ENCODE data around the gene BRIP1. TPM values are rescaled to one million over a fixed set of nuclear protein-coding genes. Genes with fewer than 3 reads are reported as not detected.
"Not testable (repeated sequence)": the region's sequence is repeated elsewhere in the genome, so short reads cannot be mapped to it uniquely, and the experiment has no call there.

BRIP1 gene
- total RNA-seq, 2 experiments from 2014 or later = 14.1 to 15.8 TPM

GRCh38 chr17:61694095-61694494, 169.2 kb downstream of the BRIP1 start:
- Mint-ChIP-seq H3K36me3 (peaks cover 12% of the 10 kb centered on the region), H3K9me3 (peaks cover 12% of the 10 kb centered on the region), H3K27ac (no peak overlapping the region), H3K4me1 (ENCODE audit: low read depth) (no peaks in the 10 kb centered on the region), H3K4me3 (no peak overlapping the region), H3K27me3 (no peaks in the 10 kb centered on the region)
- POLR2A ChIA-PET = no interaction called here
- intact Hi-C loops (cut with micrococcal nuclease) = no loop called here
- no peak for DNase-seq
- CTCF ChIA-PET = no interaction called here

GRCh38 chr17:61689610-61690180, 173.6 kb downstream of the BRIP1 start:
- CTCF ChIA-PET = no interaction called here

GRCh38 chr17:61687769-61688168, 175.6 kb downstream of the BRIP1 start:
- H3K9me3 Mint-ChIP-seq = no peaks in the 10 kb centered on the region
- H3K4me1 Mint-ChIP-seq (ENCODE audit: low read depth) = no peaks in the 10 kb centered on the region
- DNase-seq = no peak
- intact Hi-C loops (cut with micrococcal nuclease) = no loop called here
- ChIA-PET POLR2A (no interaction called here), CTCF (no interaction called here)
- H3K4me3 Mint-ChIP-seq = no peak overlapping the region
- peaks cover 15% of the 10 kb centered on the region for H3K36me3 Mint-ChIP-seq
- no peak overlapping the region for H3K27ac Mint-ChIP-seq
- H3K27me3 Mint-ChIP-seq = no peaks in the 10 kb centered on the region

More at GRCh38 chr17:61689610-61690180, 173.6 kb downstream of the BRIP1 start:
- H3K9me3 Mint-ChIP-seq = no peaks in the 10 kb centered on the region
- intact Hi-C loops (cut with micrococcal nuclease) = loop anchor here (1.0 kb wide), 1 partner anchor 16 kb away; no protein-coding TSS in a partner anchor
- H3K4me3 Mint-ChIP-seq = no peak overlapping the region
- no peak overlapping the region for H3K27ac Mint-ChIP-seq
- H3K36me3 Mint-ChIP-seq = peaks cover 15% of the 10 kb centered on the region
- no peak for DNase-seq
- H3K4me1 Mint-ChIP-seq (ENCODE audit: low read depth) = no peaks in the 10 kb centered on the region
- no peaks in the 10 kb centered on the region for H3K27me3 Mint-ChIP-seq
- POLR2A ChIA-PET = no interaction called here

GRCh38 chr17:61686113-61686512, 177.2 kb downstream of the BRIP1 start:
- H3K27ac Mint-ChIP-seq = no peak overlapping the region
- no peaks in the 10 kb centered on the region for H3K4me1 Mint-ChIP-seq (ENCODE audit: low read depth)
- ChIA-PET POLR2A (no interaction called here), CTCF (no interaction called here)
- H3K27me3 Mint-ChIP-seq = no peaks in the 10 kb centered on the region
- H3K9me3 Mint-ChIP-seq = no peaks in the 10 kb centered on the region
- H3K4me3 Mint-ChIP-seq = no peak overlapping the region
- intact Hi-C loops (cut with micrococcal nuclease) = no loop called here
- peaks cover 15% of the 10 kb centered on the region for H3K36me3 Mint-ChIP-seq
- DNase-seq = no peak

GRCh38 chr17:61684818-61685217, 178.5 kb downstream of the BRIP1 start:
- ChIA-PET POLR2A (no interaction called here), CTCF (interaction anchor here (0.6 kb wide), 1 partner anchor 428 kb away, joined by 3 read pairs; no protein-coding TSS in a partner anchor)
- Mint-ChIP-seq H3K4me1 (ENCODE audit: low read depth) (no peaks in the 10 kb centered on the region), H3K27me3 (no peaks in the 10 kb centered on the region), H3K9me3 (no peaks in the 10 kb centered on the region), H3K36me3 (peaks cover 13% of the 10 kb centered on the region), H3K4me3 (no peak overlapping the region), H3K27ac (no peak overlapping the region)
- DNase-seq = no peak
- intact Hi-C loops (cut with micrococcal nuclease) = no loop called here

- intact Hi-C loops (cut with micrococcal nuclease) = no loop called here
- ChIA-PET POLR2A (no interaction called here), CTCF (interaction anchor here (0.6 kb wide), 1 partner anchor 429 kb away, joined by 3 read pairs; no protein-coding TSS in a partner anchor)
- no peak for DNase-seq
- Mint-ChIP-seq H3K4me3 (no peak overlapping the region), H3K27me3 (no peaks in the 10 kb centered on the region), H3K9me3 (no peaks in the 10 kb centered on the region), H3K27ac (no peak overlapping the region), H3K36me3 (peaks cover 10% of the 10 kb centered on the region), H3K4me1 (ENCODE audit: low read depth) (no peaks in the 10 kb centered on the region)
Measured at GRCh38 chr17:61684172-61684571, 179.2 kb downstream of the BRIP1 start.

GRCh38 chr17:61683466-61683865, 179.9 kb downstream of the BRIP1 start:
- Mint-ChIP-seq H3K4me3 (no peak overlapping the region), H3K27ac (no peak overlapping the region), H3K36me3 (peaks cover 5% of the 10 kb centered on the region), H3K9me3 (no peaks in the 10 kb centered on the region), H3K27me3 (no peaks in the 10 kb centered on the region), H3K4me1 (ENCODE audit: low read depth) (no peaks in the 10 kb centered on the region)
- no peak for DNase-seq
- CTCF ChIA-PET = no interaction called here
- intact Hi-C loops (cut with micrococcal nuclease) = no loop called here
- POLR2A ChIA-PET = no interaction called here

- H3K27ac Mint-ChIP-seq = no peak overlapping the region
- H3K4me1 Mint-ChIP-seq (ENCODE audit: low read depth) = no peaks in the 10 kb centered on the region
- no peaks in the 10 kb centered on the region for H3K36me3 Mint-ChIP-seq
- no peaks in the 10 kb centered on the region for H3K27me3 Mint-ChIP-seq
- ChIA-PET CTCF (no interaction called here), POLR2A (no interaction called here)
- intact Hi-C loops (cut with micrococcal nuclease) = no loop called here
- no peak for DNase-seq
- no peaks in the 10 kb centered on the region for H3K9me3 Mint-ChIP-seq
- H3K4me3 Mint-ChIP-seq = no peak overlapping the region
Measured at GRCh38 chr17:61680921-61681320, 182.4 kb downstream of the BRIP1 start.

GRCh38 chr17:61678339-61678738, 185.0 kb downstream of the BRIP1 start:
- CTCF ChIA-PET = no interaction called here
- no peaks in the 10 kb centered on the region for H3K9me3 Mint-ChIP-seq
- no peak overlapping the region for H3K4me3 Mint-ChIP-seq
- H3K27me3 Mint-ChIP-seq = no peaks in the 10 kb centered on the region
- H3K36me3 Mint-ChIP-seq = no peaks in the 10 kb centered on the region
- intact Hi-C loops (cut with micrococcal nuclease) = no loop called here
- no peak overlapping the region for H3K27ac Mint-ChIP-seq
- H3K4me1 Mint-ChIP-seq (ENCODE audit: low read depth) = no peaks in the 10 kb centered on the region
- POLR2A ChIA-PET = interaction anchor here (0.6 kb wide), 1 partner anchor 246 kb away, joined by 3 read pairs; no protein-coding TSS in a partner anchor
- no peak for DNase-seq

GRCh38 chr17:61677150-61677811, 186.0 kb downstream of the BRIP1 start:
- H3K4me3 Mint-ChIP-seq; DNase-seq; H3K4me1 Mint-ChIP-seq (ENCODE audit: low read depth); CTCF ChIA-PET; H3K27ac Mint-ChIP-seq; intact Hi-C loops (cut with micrococcal nuclease); POLR2A ChIA-PET; H3K27me3 Mint-ChIP-seq; H3K36me3 Mint-ChIP-seq; H3K9me3 Mint-ChIP-seq: not testable (repeated sequence)

- DNase-seq; H3K27me3 Mint-ChIP-seq; CTCF ChIA-PET; H3K4me3 Mint-ChIP-seq; intact Hi-C loops (cut with micrococcal nuclease); H3K9me3 Mint-ChIP-seq; H3K36me3 Mint-ChIP-seq; H3K27ac Mint-ChIP-seq; H3K4me1 Mint-ChIP-seq (ENCODE audit: low read depth); POLR2A ChIA-PET: not testable (repeated sequence)
Measured at GRCh38 chr17:61676522-61676921, 186.8 kb downstream of the BRIP1 start.

GRCh38 chr17:61674609-61675008, 188.7 kb downstream of the BRIP1 start:
- H3K4me1 Mint-ChIP-seq (ENCODE audit: low read depth); CTCF ChIA-PET; H3K27me3 Mint-ChIP-seq; H3K9me3 Mint-ChIP-seq; H3K27ac Mint-ChIP-seq; POLR2A ChIA-PET; H3K36me3 Mint-ChIP-seq; DNase-seq; intact Hi-C loops (cut with micrococcal nuclease); H3K4me3 Mint-ChIP-seq: not testable (repeated sequence)

All from activated CD4-positive, alpha-beta memory T cell treated with anti-CD3 and anti-CD28 coated beads for 36 hours (primary cell).